Colonic mucosa (tissue), 4 donors: ENCODE data around the gene GALM. TPM values are rescaled to one million over a fixed set of nuclear protein-coding genes. Genes with fewer than 3 reads are reported as not detected.
A peak's percentile ranks its signal among the peaks of the same experiment; 100 is the strongest.

Experiments used
- DNase-seq: peaks from one replicate; pipeline ENCODE4 v3.0.0-alpha.2; 2020
- H3K27ac ChIP-seq: fragments of 200-600 bp; one replicate; pipeline ENCODE4 v1.8.0; 2021
- H3K27me3 ChIP-seq: fragments of 200-600 bp; one replicate; pipeline ENCODE4 v1.8.0; 2021
- H3K36me3 ChIP-seq: fragments of 200-600 bp; one replicate; pipeline ENCODE4 v1.8.0; 2021
- H3K4me1 ChIP-seq: fragments of 200-600 bp; one replicate; pipeline ENCODE4 v1.8.0; 2021; ENCODE audit warnings: mild to moderate bottlenecking
- H3K4me3 ChIP-seq: fragments of 200-600 bp; one replicate; pipeline ENCODE4 v1.8.0; 2021
- H3K9ac ChIP-seq, 2 donors: one replicate each; pipeline ENCODE4 v1.7.0; 2013; ENCODE audit warnings: control low read depth in 2 of 2, low read depth in 2 of 2, low read length in 2 of 2
- H3K9me3 ChIP-seq: fragments of 200-600 bp; one replicate; pipeline ENCODE4 v1.8.0; 2021
- intact Hi-C: fragments of 100-400 bp; cut with DNase I; formaldehyde crosslinking; loops from one replicate; pipeline ENCODE4 v1.14.1; 2022
- total RNA-seq, 2 donors: library from RNA; stranded (reverse); fragmentation: NEBNext Ultra II Directional in 1 of 2; extraction: Animal tissue kit (Norgen Biotek cat#: 25700) in 1 of 2; gene quantifications; one replicate each; pipeline ENCODE4 v1.2.1, GENCODE V29; 2021
- TF ChIP-seq, protein P1 (sequence below): fragments of 200-600 bp; IDR thresholded peaks from one replicate; pipeline ENCODE4 v1.8.0; 2022; ENCODE audit warnings: antibody characterized with exemption, mild to moderate bottlenecking
- donor health status: healthy.
- donor health status: DM: no; HTN: no; CAD: no.
- donor health status: DM: no; HTN: no; CAD: no.

The GALM gene
- total RNA-seq, 2 donors from 2014 or later = 47.9 to 68.8 TPM

- Histone ChIP-seq H3K27ac (no peak overlapping the region), H3K27me3 (no peaks in the 10 kb centered on the region), H3K4me1 (no peaks in the 10 kb centered on the region), H3K4me3 (no peak overlapping the region), H3K9ac (no peak overlapping the region), H3K9me3 (no peaks in the 10 kb centered on the region), H3K36me3 (no peaks in the 10 kb centered on the region)
- TF ChIP-seq, protein P1, sequence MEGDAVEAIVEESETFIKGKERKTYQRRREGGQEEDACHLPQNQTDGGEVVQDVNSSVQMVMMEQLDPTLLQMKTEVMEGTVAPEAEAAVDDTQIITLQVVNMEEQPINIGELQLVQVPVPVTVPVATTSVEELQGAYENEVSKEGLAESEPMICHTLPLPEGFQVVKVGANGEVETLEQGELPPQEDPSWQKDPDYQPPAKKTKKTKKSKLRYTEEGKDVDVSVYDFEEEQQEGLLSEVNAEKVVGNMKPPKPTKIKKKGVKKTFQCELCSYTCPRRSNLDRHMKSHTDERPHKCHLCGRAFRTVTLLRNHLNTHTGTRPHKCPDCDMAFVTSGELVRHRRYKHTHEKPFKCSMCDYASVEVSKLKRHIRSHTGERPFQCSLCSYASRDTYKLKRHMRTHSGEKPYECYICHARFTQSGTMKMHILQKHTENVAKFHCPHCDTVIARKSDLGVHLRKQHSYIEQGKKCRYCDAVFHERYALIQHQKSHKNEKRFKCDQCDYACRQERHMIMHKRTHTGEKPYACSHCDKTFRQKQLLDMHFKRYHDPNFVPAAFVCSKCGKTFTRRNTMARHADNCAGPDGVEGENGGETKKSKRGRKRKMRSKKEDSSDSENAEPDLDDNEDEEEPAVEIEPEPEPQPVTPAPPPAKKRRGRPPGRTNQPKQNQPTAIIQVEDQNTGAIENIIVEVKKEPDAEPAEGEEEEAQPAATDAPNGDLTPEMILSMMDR = no peak
- DNase-seq = no peak
- intact Hi-C loops = no loop called here
Measured at GRCh38 chr2:38697116-38697840, 31.4 kb downstream of the GALM start.

DNA sequence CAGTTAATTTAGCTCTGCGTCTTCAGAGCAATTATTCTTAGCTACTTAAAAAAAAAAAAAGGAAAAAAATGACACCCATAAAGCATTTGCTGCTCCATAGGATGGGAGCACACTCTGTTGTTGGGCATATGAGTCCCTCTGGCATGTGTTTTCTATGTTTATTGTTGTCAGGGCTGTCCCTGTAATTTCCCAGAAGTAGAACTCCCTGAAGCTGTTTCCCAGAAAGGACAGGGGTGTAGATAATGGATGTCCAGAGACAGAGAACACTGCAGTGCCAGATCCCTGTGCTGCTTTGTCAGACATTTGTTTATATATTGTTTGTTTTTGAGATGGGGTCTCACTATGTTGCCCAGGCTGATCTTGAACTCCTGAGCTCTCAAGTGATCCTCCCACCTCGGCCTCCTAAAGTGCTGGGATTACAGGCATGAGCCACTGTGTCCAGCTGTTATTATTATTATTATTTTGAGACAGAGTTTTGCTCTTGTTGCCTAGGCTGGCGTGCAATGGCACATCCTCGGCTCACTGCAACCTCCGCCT lies 32.6 kb downstream of the GALM start:
- Histone ChIP-seq H3K9me3 (no peaks in the 10 kb centered on the region), H3K27ac (no peak overlapping the region), H3K4me1 (no peaks in the 10 kb centered on the region), H3K27me3 (no peaks in the 10 kb centered on the region), H3K9ac (no peak overlapping the region), H3K4me3 (no peak overlapping the region), H3K36me3 (no peaks in the 10 kb centered on the region)
- TF ChIP-seq, protein P1 = no peak
- intact Hi-C loops = no loop called here
- no peak for DNase-seq

GRCh38 chr2:38700113-38700785 lies 34.3 kb downstream of the GALM start:
- DNase-seq = no peak
- Histone ChIP-seq H3K36me3 (no peaks in the 10 kb centered on the region), H3K4me3 (no peak overlapping the region), H3K27me3 (no peaks in the 10 kb centered on the region), H3K27ac (no peak overlapping the region), H3K9ac (no peak overlapping the region), H3K9me3 (no peaks in the 10 kb centered on the region), H3K4me1 (no peaks in the 10 kb centered on the region)
- intact Hi-C loops = no loop called here
- TF ChIP-seq, protein P1 = no peak

DNA sequence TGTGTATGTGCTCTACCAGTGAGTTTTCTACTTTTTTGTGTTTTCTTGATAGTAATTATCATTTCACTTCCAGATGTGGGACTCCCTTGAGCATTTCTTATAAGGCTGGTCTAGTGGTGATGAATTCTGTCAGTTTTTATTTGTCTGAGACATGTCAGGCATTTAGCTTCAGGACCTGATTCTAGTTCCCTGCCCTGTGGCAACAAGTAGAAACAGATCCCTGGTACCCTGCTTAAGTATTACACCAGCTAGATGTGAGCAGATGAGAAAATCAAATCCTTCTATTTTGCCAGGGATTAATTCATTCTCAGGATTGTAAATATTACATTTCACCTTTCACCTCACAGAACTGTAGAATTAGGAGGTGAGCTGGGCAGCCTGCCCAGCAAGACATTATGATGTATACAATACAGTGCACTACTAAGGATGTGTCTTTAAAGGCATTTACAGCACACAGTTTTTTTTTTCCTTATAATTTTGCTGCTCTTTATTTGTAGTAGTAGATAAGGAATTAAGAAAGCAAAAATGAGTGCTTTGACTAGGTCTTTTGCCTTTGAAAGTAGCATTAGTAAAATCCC lies 35.1 kb downstream of the GALM start:
- Histone ChIP-seq H3K9ac (no peak overlapping the region), H3K27me3 (no peaks in the 10 kb centered on the region), H3K9me3 (no peaks in the 10 kb centered on the region), H3K4me3 (no peak overlapping the region), H3K27ac (no peak overlapping the region), H3K36me3 (no peaks in the 10 kb centered on the region), H3K4me1 (no peaks in the 10 kb centered on the region)
- DNase-seq = peak; percentile 47
- TF ChIP-seq, protein P1 = no peak
- intact Hi-C loops = no loop called here

GRCh38 chr2:38701542-38701941 lies 35.6 kb downstream of the GALM start:
- Histone ChIP-seq H3K27ac (no peak overlapping the region), H3K4me1 (no peaks in the 10 kb centered on the region), H3K9me3 (no peaks in the 10 kb centered on the region), H3K27me3 (no peaks in the 10 kb centered on the region), H3K9ac (no peak overlapping the region), H3K4me3 (no peak overlapping the region), H3K36me3 (no peaks in the 10 kb centered on the region)
- TF ChIP-seq, protein P1 = no peak
- no peak for DNase-seq
- intact Hi-C loops = no loop called here
